GM12875 (cell line): ENCODE data around the gene KRTAP4-4.
"Not testable (repeated sequence)": the region's sequence is repeated elsewhere in the genome, so short reads cannot be mapped to it uniquely, and the experiment has no call there.

Experiments used
- H3K4me3 ChIP-seq: one replicate; pipeline ENCODE4 v1.5.1; 2011; ENCODE audit warnings: low read depth, low read length, control low read depth
- CTCF ChIP-seq: IDR thresholded peaks from 2 replicates; pipeline ENCODE4 v1.5.1; 2011; ENCODE audit warnings: low read depth, mild to moderate bottlenecking, control low read depth, inconsistent platforms, low read length, moderate library complexity, borderline replicate concordance; ENCODE audit not compliant: insufficient read depth

Gene KRTAP4-4

DNA sequence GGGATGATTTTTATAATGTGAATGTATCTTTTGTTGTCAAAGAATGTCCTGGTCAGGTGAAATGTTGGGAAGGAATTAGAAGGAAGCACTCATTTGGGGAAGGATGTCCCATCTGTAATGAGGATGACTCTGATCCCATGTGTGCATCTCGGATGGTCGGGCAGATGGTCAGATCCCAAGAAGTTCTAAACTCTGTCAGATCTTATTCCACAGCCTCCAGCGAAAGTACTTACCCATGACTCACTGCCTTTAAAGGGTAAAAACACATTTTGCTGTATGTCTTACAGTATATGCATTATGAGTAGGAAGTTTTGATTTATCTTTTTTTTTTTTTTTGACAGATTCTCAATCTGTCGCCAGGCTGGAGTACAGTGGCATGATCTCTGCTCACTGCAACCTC, 41.8 kb downstream of the KRTAP4-4 start:
- no peak overlapping the region for H3K4me3 ChIP-seq
- no peak for TF ChIP-seq CTCF

DNA sequence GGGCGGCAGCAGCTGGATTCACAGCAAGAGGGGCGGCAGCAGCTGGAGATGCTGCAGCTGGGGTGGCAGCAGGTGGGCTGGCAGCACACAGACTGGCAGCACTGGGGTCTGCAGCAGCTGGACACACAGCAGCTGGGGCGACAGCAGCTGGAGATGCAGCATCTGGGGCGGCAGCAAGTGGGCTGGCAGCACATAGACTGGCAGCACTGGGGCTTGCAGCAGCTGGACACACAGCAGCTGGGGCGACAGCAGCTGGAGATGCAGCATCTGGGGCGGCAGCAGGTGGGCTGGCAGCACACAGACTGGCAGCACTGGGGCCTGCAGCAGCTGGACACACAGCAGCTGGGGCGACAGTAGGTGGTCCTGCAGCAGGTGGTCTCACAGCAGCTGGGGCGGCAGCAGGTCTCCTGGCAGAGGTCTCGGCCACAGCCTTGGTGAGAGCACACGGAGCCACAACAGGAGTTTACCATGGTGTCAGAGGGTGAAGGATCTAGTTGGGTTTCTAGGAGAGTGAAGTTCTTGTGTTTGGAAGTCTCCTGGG, 42.6 kb downstream of the KRTAP4-4 start, which contains the start of gene KRTAP4-11:
TSS of gene KRTAP4-11 (minus strand) at position 528 of the 541 bp plus-strand sequence. CDS start at position 470, 58 bp downstream.
- not testable (repeated sequence) for H3K4me3 ChIP-seq

DNA sequence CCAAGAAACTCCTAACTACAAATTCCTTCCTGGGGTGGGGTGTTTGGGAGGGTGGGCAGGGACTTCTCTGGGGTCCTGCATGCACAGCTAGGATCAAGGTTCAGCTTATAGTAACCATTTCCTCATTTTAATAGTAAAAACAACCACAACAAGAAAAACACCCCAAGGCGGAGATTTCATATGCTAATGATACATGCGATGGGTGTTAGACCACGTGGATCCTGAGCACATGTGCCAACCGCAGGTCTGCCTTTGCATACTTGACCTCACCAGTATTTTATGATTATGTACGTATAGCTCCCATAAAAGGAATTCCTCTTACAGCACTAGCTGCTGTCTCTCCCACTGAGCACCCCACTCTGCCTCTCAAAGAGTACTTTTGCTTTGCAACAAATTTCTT, 44.3 kb downstream of the KRTAP4-4 start:
- no peak for TF ChIP-seq CTCF
- H3K4me3 ChIP-seq, result no peak overlapping the region

DNA sequence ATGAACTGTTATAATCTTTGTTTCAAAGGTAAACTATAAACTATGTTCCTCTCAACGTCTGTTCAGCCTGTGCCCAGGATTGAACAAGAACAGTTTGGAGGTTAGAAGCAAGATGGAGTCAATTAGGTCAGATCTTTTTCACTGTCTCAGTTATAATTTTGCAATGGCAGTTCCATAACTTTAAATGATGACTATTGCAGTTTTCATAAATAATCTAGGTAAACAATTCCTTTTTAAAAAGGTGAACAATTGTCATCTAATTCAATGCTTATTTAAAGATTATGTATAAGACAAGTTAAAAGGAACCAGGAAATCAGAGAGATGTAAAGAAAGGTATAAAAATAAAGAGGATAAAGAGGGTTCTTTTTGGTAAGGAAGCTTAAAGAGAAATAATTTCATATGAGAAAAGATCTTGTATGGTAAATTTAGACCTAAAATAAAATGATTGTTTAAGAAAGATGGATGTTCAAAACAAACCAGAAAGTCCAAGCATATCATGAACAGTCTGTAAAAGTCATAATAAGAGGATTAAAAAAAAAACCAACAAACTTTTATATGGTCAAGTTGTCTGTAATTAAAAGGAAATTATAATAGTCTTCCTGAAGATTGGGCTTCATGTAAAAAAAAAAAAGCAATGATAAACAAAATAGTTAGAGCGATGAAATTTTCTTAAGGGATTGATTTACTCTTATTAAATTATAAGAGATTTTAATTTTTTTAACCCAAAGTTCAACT, 49.2 kb downstream of the KRTAP4-4 start:
- H3K4me3 ChIP-seq, result no peak overlapping the region
- no peak for TF ChIP-seq CTCF
